H1 (cell line): ENCODE measurements around the gene ATF7IP2. TPM values are rescaled to one million over a fixed set of nuclear protein-coding genes. Genes with fewer than 3 reads are reported as not detected.

ENCODE experiments used
- CBX8 ChIP-seq: fragments of 300-800, 300-1000 bp; sonication (generic); IDR thresholded peaks from 2 replicates; pipeline ENCODE4 v1.7.1; 2016; ENCODE audit warnings: low read depth, low read length, borderline replicate concordance
- CHD7 ChIP-seq: fragments of 300-600 bp; sonication (generic); IDR thresholded peaks from 2 replicates; pipeline ENCODE4 v1.7.1; 2012; ENCODE audit warnings: low read length, moderate library complexity, mild to moderate bottlenecking, inconsistent platforms; ENCODE audit not compliant: insufficient replicate concordance
- E2F6 ChIP-seq: IDR thresholded peaks from 2 replicates; pipeline ENCODE4 v1.6.1; 2012; ENCODE audit warnings: inconsistent platforms
- MAFK ChIP-seq: IDR thresholded peaks from 2 replicates; pipeline ENCODE4 v1.6.1; 2012; ENCODE audit warnings: low read depth, mild to moderate bottlenecking, improper control_type of control experiment, low read length
- polyA plus RNA-seq, 7 experiments: library from polyadenylated mRNA; depleted of rRNA in 3 of 7; stranded (reverse) in 5 of 7; unstranded in 2 of 7; fragments of >200 nt in 5 of 7; fragments of 200-250 nt in 2 of 7; gene quantifications; 1 replicate in 5 of 7; 2 replicates in 1 of 7; 4 replicates in 1 of 7; pipeline versions ENCODE4 v1.2.1 to v1.2.3, GENCODE V29; 2011 to 2013; ENCODE audit warnings: missing spikeins in 2 of 7, mixed read lengths in 2 of 7
- total RNA-seq: library from RNA; stranded (reverse); fragmentation: NEBNext Ultra II Directional; extraction: Animal tissue kit (Norgen Biotek cat#: 25700); gene quantifications from 2 replicates; pipeline ENCODE4 v1.2.1, GENCODE V29; 2021

ATF7IP2 gene
- total and polyA plus RNA-seq, 2 of the 8 experiments (the other 6 are each of a cell fraction or from before 2014, with no cell fraction given), result 28.7 to 32.8 TPM

- TF ChIP-seq MAFK (no peak), CHD7 (no peak), E2F6 (no peak), CBX8 (no peak)
Observed at GRCh38 chr16:10339777-10340732, 45.8 kb upstream of the ATF7IP2 start (continued).
